H1 (cell line): ENCODE measurements around the gene TAF3. TPM values are rescaled to one million over a fixed set of nuclear protein-coding genes. Genes with fewer than 3 reads are reported as not detected.

Source experiments
- CTCF ChIA-PET: fragments of 300-600 bp; sonication (Branson Sonifier 250); formaldehyde crosslinking; loops from one replicate; lab custom pipeline; 2021; ENCODE audit not compliant: partially characterized antibody; lab: Charles Lee
- POLR2A ChIA-PET: fragments of 300-600 bp; sonication (Branson Sonifier 250); formaldehyde crosslinking; loops from one replicate; lab custom pipeline; 2021; ENCODE audit warnings: inconsistent platforms; ENCODE audit not compliant: partially characterized antibody; lab: Charles Lee
- DNase-seq, 2 experiments: peaks; one replicate each; pipeline versions ENCODE4 v3.0.0 to v3.0.0-alpha.2; 2010 to 2022; ENCODE audit warnings: low spot score in 2 of 2, low read depth in 1 of 2, mixed read lengths in 1 of 2
- FAIRE-seq: peaks from 2 replicates; lab custom pipeline; 2011; peaks lifted over from hg19 to GRCh38; lab: Jason Lieb, UNC
- H2AFZ ChIP-seq: 2 replicates; pipeline ENCODE4 v1.8.1; 2012; ENCODE audit warnings: low read length, inconsistent platforms
- H2AK5ac ChIP-seq: 2 replicates; pipeline ENCODE4 v1.6.1; 2013; ENCODE audit warnings: low read depth, low read length
- H2BK120ac ChIP-seq: replicated peaks from 2 replicates; pipeline ENCODE3; 2013; ENCODE audit warnings: low read depth, low read length, inconsistent platforms
- H2BK12ac ChIP-seq: 2 replicates; pipeline ENCODE4 v1.6.1; 2013; ENCODE audit warnings: low read depth, low read length
- H2BK15ac ChIP-seq: 2 replicates; pipeline ENCODE4 v1.6.1; 2013; ENCODE audit warnings: low read length
- H2BK20ac ChIP-seq: 2 replicates; pipeline ENCODE4 v1.6.1; 2013; ENCODE audit warnings: low read length
- H2BK5ac ChIP-seq: 2 replicates; pipeline ENCODE4 v1.6.1; 2013; ENCODE audit warnings: low read depth, low read length
- H3K14ac ChIP-seq: 2 replicates; pipeline ENCODE4 v1.6.1; 2013; ENCODE audit warnings: inconsistent platforms; ENCODE audit not compliant: insufficient read length
- H3K18ac ChIP-seq: 2 replicates; pipeline ENCODE4 v1.6.1; 2013; ENCODE audit warnings: low read length; ENCODE audit errors: extremely low read depth
- H3K23ac ChIP-seq: 2 replicates; pipeline ENCODE4 v1.6.1; 2013; ENCODE audit warnings: inconsistent platforms; ENCODE audit not compliant: insufficient read length
- H3K23me2 ChIP-seq: 2 replicates; pipeline ENCODE4 v1.6.1; 2013; ENCODE audit warnings: low read depth, low read length
- H3K27ac ChIP-seq: 2 replicates; pipeline ENCODE4 v1.6.1; 2011; ENCODE audit warnings: low read depth, low read length, inconsistent platforms
- H3K27me3 ChIP-seq, 4 experiments: replicated peaks in 1 of 4; 1 replicate in 1 of 4; 2 replicates in 3 of 4; pipeline versions ENCODE4 v1.6.1 to v1.8.1; 2011 to 2013; ENCODE audit warnings: low read length in 3 of 4, mild to moderate bottlenecking in 3 of 4, inconsistent platforms in 2 of 4, mixed read lengths in 2 of 4, moderate library complexity in 1 of 4; ENCODE audit not compliant: control insufficient read depth in 3 of 4, insufficient read depth in 3 of 4; ENCODE audit errors: extremely low read depth in 1 of 4
- H3K36me3 ChIP-seq, 4 experiments: 2 replicates each; pipeline versions ENCODE4 v1.6.1 to v1.8.1; 2011 to 2013; ENCODE audit warnings: mild to moderate bottlenecking in 4 of 4, low read length in 3 of 4, moderate library complexity in 2 of 4, control low read depth in 1 of 4, inconsistent platforms in 1 of 4; ENCODE audit not compliant: insufficient read depth in 4 of 4, control insufficient read depth in 2 of 4
- H3K4ac ChIP-seq: replicated peaks from 2 replicates; pipeline ENCODE3; 2013; ENCODE audit warnings: low read length, low read depth, mixed read lengths, inconsistent platforms; ENCODE audit not compliant: insufficient read length
- H3K4me1 ChIP-seq, 4 experiments: replicated peaks in 1 of 4; 1 replicate in 1 of 4; 2 replicates in 3 of 4; pipeline versions ENCODE4 v1.6.1 to v1.8.1; 2011 to 2013; ENCODE audit warnings: low read length in 3 of 4, inconsistent platforms in 2 of 4, mixed read lengths in 1 of 4; ENCODE audit not compliant: insufficient read depth in 4 of 4, control insufficient read depth in 3 of 4
- H3K4me2 ChIP-seq, 2 experiments: 2 replicates each; pipeline versions ENCODE4 v1.6.1 to v1.8.1; 2011 to 2013; ENCODE audit warnings: low read depth in 2 of 2, low read length in 2 of 2, control low read depth in 1 of 2, inconsistent platforms in 1 of 2, mild to moderate bottlenecking in 1 of 2; ENCODE audit not compliant: insufficient read depth in 1 of 2
- H3K4me3 ChIP-seq, 4 experiments: fragments of 200-600, 300-600 bp in 1 of 4; sonication (generic), shearing (Covaris generic), sonication (Bioruptor Twin) in 1 of 4; 2 replicates each; pipeline versions ENCODE4 v1.5.1 to v1.8.1; 2011 to 2016; ENCODE audit warnings: low read length in 4 of 4, low read depth in 3 of 4, control low read depth in 2 of 4, inconsistent platforms in 2 of 4, mild to moderate bottlenecking in 2 of 4, mixed read lengths in 1 of 4, moderate library complexity in 1 of 4; ENCODE audit not compliant: insufficient read depth in 2 of 4; ENCODE audit errors: extremely low read depth in 1 of 4
- H3K56ac ChIP-seq: replicated peaks from 2 replicates; pipeline ENCODE3; 2013; ENCODE audit warnings: low read depth, mild to moderate bottlenecking, mixed read lengths, low read length, inconsistent platforms; ENCODE audit not compliant: insufficient read length
- H3K79me1 ChIP-seq: 2 replicates; pipeline ENCODE4 v1.6.1; 2013; ENCODE audit warnings: low read depth, low read length, control low read depth
- H3K79me2 ChIP-seq, 2 experiments: 2 replicates each; pipeline versions ENCODE4 v1.6.1 to v1.8.1; 2012 to 2013; ENCODE audit warnings: low read length in 2 of 2, mild to moderate bottlenecking in 2 of 2, inconsistent platforms in 1 of 2; ENCODE audit not compliant: insufficient read depth in 2 of 2, control insufficient read depth in 1 of 2
- H3K9ac ChIP-seq, 4 experiments: replicated peaks in 1 of 4; 1 replicate in 1 of 4; 2 replicates in 3 of 4; pipeline versions ENCODE4 v1.6.1 to v1.8.1; 2011 to 2013; ENCODE audit warnings: low read depth in 3 of 4, low read length in 3 of 4, control low read depth in 2 of 4, mild to moderate bottlenecking in 2 of 4, moderate library complexity in 2 of 4, inconsistent platforms in 1 of 4; ENCODE audit errors: extremely low read depth in 1 of 4
- H3K9me3 ChIP-seq, 2 experiments: 2 replicates each; pipeline versions ENCODE4 v1.6.1 to v1.8.1; 2012 to 2013; ENCODE audit warnings: mild to moderate bottlenecking in 2 of 2, moderate library complexity in 2 of 2, control low read depth in 1 of 2, inconsistent platforms in 1 of 2, low read depth in 1 of 2, low read length in 1 of 2, mixed read lengths in 1 of 2; ENCODE audit not compliant: insufficient read depth in 2 of 2
- H4K20me1 ChIP-seq, 2 experiments: replicated peaks in 1 of 2; 2 replicates each; pipeline versions ENCODE3 to v1.8.1; 2011 to 2013; ENCODE audit warnings: inconsistent platforms in 2 of 2, low read length in 2 of 2, mild to moderate bottlenecking in 1 of 2; ENCODE audit not compliant: insufficient read depth in 2 of 2, control insufficient read depth in 1 of 2
- H4K5ac ChIP-seq: 2 replicates; pipeline ENCODE4 v1.6.1; 2013; ENCODE audit warnings: low read length, low read depth, mixed read lengths, inconsistent platforms; ENCODE audit not compliant: insufficient read length
- H4K8ac ChIP-seq: 2 replicates; pipeline ENCODE4 v1.8.0; 2013; ENCODE audit warnings: mild to moderate bottlenecking, moderate library complexity, low read length, inconsistent platforms; ENCODE audit not compliant: insufficient read depth; ENCODE audit errors: extremely low read depth
- H4K91ac ChIP-seq: replicated peaks from 2 replicates; pipeline ENCODE3; 2013; ENCODE audit warnings: low read length, mixed read lengths, inconsistent platforms; ENCODE audit not compliant: insufficient read length
- BACH1 ChIP-seq: IDR thresholded peaks from 2 replicates; pipeline ENCODE4 v1.6.1; 2012; ENCODE audit warnings: low read length, improper control_type of control experiment
- EP300 ChIP-seq, 2 experiments: IDR thresholded peaks; 1 replicate in 1 of 2; 2 replicates in 1 of 2; pipeline ENCODE4 v1.6.1; 2011 to 2012; ENCODE audit warnings: low read depth in 2 of 2, low read length in 2 of 2, mild to moderate bottlenecking in 2 of 2, borderline replicate concordance in 1 of 2, inconsistent platforms in 1 of 2, moderate library complexity in 1 of 2
- EZH2 ChIP-seq: fragments of 200-600 bp; sonication (generic); IDR thresholded peaks from 2 replicates; pipeline ENCODE4 v1.7.1; 2012; ENCODE audit warnings: low read depth, mild to moderate bottlenecking, moderate library complexity, low read length, inconsistent platforms; ENCODE audit not compliant: severe bottlenecking
- KDM4A ChIP-seq: IDR thresholded peaks from one replicate; pipeline ENCODE4 v1.7.1; 2012; ENCODE audit warnings: low read depth, mild to moderate bottlenecking, moderate library complexity, low read length, inconsistent platforms; ENCODE audit not compliant: severe bottlenecking
- SP1 ChIP-seq: IDR thresholded peaks from 2 replicates; pipeline ENCODE4 v1.6.1; 2011; ENCODE audit warnings: low read depth, low read length
- SUZ12 ChIP-seq: fragments of 200-600 bp; sonication (generic); IDR thresholded peaks from 2 replicates; pipeline ENCODE4 v1.6.1; 2012; ENCODE audit warnings: mild to moderate bottlenecking, inconsistent platforms, low read length, moderate library complexity, mixed read lengths
- TAF7 ChIP-seq: optimal IDR thresholded peaks from 2 replicates; pipeline ENCODE3; 2011; ENCODE audit warnings: low read depth, mild to moderate bottlenecking, inconsistent platforms, low read length, moderate library complexity, borderline replicate concordance
- WGBS, 2 experiments: shearing (Covaris generic) in 1 of 2; methylation state at CpG; one replicate each; pipeline versions ENCODE4 v1.1.6 to v1.1.7; 2013 to 2015; ENCODE audit warnings: low lambda C conversion rate in 2 of 2, mixed read lengths in 2 of 2, inconsistent platforms in 1 of 2, low coverage in 1 of 2, missing lambda C conversion rate in 1 of 2; ENCODE audit not compliant: insufficient replicate concordance in 2 of 2, insufficient coverage in 1 of 2, insufficient read length in 1 of 2; ENCODE audit errors: extremely low coverage in 1 of 2, missing lambda C conversion rate in 1 of 2; 5-methylcytosine and 5-hydroxymethylcytosine counted together
- polyA plus RNA-seq, 7 experiments: library from polyadenylated mRNA; depleted of rRNA in 3 of 7; stranded (reverse) in 5 of 7; unstranded in 2 of 7; fragments of >200 nt in 5 of 7; fragments of 200-250 nt in 2 of 7; gene quantifications; 1 replicate in 5 of 7; 2 replicates in 1 of 7; 4 replicates in 1 of 7; pipeline versions ENCODE4 v1.2.1 to v1.2.3, GENCODE V29; 2011 to 2013; ENCODE audit warnings: missing spikeins in 2 of 7, mixed read lengths in 2 of 7
- total RNA-seq: library from RNA; stranded (reverse); fragmentation: NEBNext Ultra II Directional; extraction: Animal tissue kit (Norgen Biotek cat#: 25700); gene quantifications from 2 replicates; pipeline ENCODE4 v1.2.1, GENCODE V29; 2021

TAF3 gene
- total and polyA plus RNA-seq, 2 of the 8 experiments (the other 6 are each of a cell fraction or from before 2014, with no cell fraction given) = 1.5 to 11.2 TPM

GRCh38 chr10:8058274-8059111 lies 240.2 kb downstream of the TAF3 start:
- ChIA-PET POLR2A (interaction anchor here (0.8 to 2.5 kb wide), 4 partner anchors 13 to 24 kb away, joined by 4 to 11 read pairs (median 5); no protein-coding TSS in a partner anchor), CTCF (interaction anchor here (0.9 to 3.0 kb wide), 5 partner anchors 9 to 284 kb away, joined by 3 to 13 read pairs (median 4); no protein-coding TSS in a partner anchor)
- Histone ChIP-seq H4K8ac (no peak overlapping the region; the same call in 1 of the 2 replicates), H3K14ac (no peak overlapping the region), H3K56ac (no peak overlapping the region), H2BK20ac (0 out of 2 replicates have a peak overlapping the region, but pooled peaks have one; percentile 66), H2BK120ac (no peak overlapping the region), H3K79me1 (no peaks in the 10 kb centered on the region), H3K27ac (no peak overlapping the region), H3K23ac (no peak overlapping the region), H4K20me1 (peaks cover 6 to 14% of the 10 kb centered on the region in 2 experiments), H3K18ac (peak overlapping the region; percentile 93), H2BK15ac (peak overlapping the region; percentile 81; the same call in 1 of the 2 replicates), H3K4ac (no peak overlapping the region), H3K27me3 (peaks cover 71 to 98% (median 94%) of the 10 kb centered on the region in 4 experiments), H3K9ac (no peak overlapping the region), H2AFZ (no peak overlapping the region), H3K36me3 (no peaks in the 10 kb centered on the region), H3K4me2 (peak overlapping the region; percentile 68 to 84), H3K79me2 (no peaks in the 10 kb centered on the region), H3K4me3 (peak overlapping the region; percentile 12 to 61 (median 24); a peak in 5 of 8 replicates), H3K4me1 (peaks cover 30 to 51% (median 38%) of the 10 kb centered on the region in 4 experiments), H2AK5ac (0 out of 2 replicates have a peak overlapping the region, but pooled peaks have one; percentile 1), H3K9me3 (no peaks in the 10 kb centered on the region), H2BK5ac (no peak overlapping the region; the same call in 1 of the 2 replicates), H2BK12ac (peak overlapping the region; percentile 50; the same call in 1 of the 2 replicates), H3K23me2 (peaks cover 19% of the 10 kb centered on the region), H4K5ac (no peak overlapping the region), H4K91ac (peak overlapping the region; percentile 19)
- WGBS, 2 experiments = 2% methylated on average over 28 of the region's 45 CpGs; no CpG with 5 or more reads in 1 of the 2 experiments
- FAIRE-seq (no peak), DNase-seq (peak in 1 of 2 experiments; percentile 67)
- TF ChIP-seq KDM4A (peak; percentile 39), EP300 (IDR thresholded peaks at IDR 0.05; ENCODE audit: borderline replicate concordance in 1 of 2, low read depth in 2 of 2, low read length in 2 of 2) (peak in 1 of 2 experiments; percentile 15; a peak in 1 of 3 replicates), EZH2 (peak; percentile 33), SP1 (0 out of 2 replicates have a peak, but pooled peaks have one; percentile 5), BACH1 (no peak), TAF7 (no peak), SUZ12 (peak; percentile 86)
